Measurements from ENCODE around the gene GPR3.

- TF ChIP-seq, protein P1, sequence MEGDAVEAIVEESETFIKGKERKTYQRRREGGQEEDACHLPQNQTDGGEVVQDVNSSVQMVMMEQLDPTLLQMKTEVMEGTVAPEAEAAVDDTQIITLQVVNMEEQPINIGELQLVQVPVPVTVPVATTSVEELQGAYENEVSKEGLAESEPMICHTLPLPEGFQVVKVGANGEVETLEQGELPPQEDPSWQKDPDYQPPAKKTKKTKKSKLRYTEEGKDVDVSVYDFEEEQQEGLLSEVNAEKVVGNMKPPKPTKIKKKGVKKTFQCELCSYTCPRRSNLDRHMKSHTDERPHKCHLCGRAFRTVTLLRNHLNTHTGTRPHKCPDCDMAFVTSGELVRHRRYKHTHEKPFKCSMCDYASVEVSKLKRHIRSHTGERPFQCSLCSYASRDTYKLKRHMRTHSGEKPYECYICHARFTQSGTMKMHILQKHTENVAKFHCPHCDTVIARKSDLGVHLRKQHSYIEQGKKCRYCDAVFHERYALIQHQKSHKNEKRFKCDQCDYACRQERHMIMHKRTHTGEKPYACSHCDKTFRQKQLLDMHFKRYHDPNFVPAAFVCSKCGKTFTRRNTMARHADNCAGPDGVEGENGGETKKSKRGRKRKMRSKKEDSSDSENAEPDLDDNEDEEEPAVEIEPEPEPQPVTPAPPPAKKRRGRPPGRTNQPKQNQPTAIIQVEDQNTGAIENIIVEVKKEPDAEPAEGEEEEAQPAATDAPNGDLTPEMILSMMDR (IDR thresholded peaks at IDR 0.05) = no peak
- TF ChIP-seq POLR2A (IDR thresholded peaks at IDR 0.05) (no peak), POLR2AphosphoS5 (IDR thresholded peaks at IDR 0.05) (no peak)
Observed at GRCh38 chr1:27391511-27392095, 819 bp upstream of the GPR3 start.
